OCI-LY3 (cell line): Measurements from ENCODE around the gene FRYL.
"Not testable (repeated sequence)": the region's sequence is repeated elsewhere in the genome, so short reads cannot be mapped to it uniquely, and the experiment has no call there.

ENCODE experiments used
- EZH2phosphoT487 ChIP-seq: fragments of 200-600 bp; shearing (Covaris generic); IDR thresholded peaks from 2 replicates; pipeline ENCODE4 v1.6.1; 2018; ENCODE audit warnings: antibody characterized with exemption, mixed run types, low read depth
- TF ChIP-seq, protein P1 (sequence below): fragments of 200-600, 300-600 bp; sonication (generic); IDR thresholded peaks from 2 replicates; pipeline ENCODE4 v1.5.1; 2014; ENCODE audit warnings: antibody characterized with exemption, low read length, low read depth

DNA sequence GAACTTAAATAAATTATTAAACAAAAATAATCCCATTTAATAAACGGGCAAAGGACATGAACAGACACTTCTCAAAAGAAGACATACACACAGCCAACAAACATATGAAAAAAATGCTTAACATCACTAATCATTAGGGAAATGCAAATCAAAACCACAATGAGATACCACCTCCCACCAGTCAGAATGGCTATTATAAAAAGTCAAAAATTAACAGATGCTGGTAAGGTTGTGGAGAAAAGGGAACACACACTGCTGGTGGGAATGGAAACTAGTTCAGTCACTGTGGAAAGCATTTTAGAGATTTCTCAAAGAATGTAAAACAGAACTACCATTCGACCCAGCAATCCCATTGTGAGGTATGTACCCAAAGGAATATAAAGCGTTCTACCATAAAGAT is 328.4 kb downstream of the FRYL start:
- TF ChIP-seq, protein P1, sequence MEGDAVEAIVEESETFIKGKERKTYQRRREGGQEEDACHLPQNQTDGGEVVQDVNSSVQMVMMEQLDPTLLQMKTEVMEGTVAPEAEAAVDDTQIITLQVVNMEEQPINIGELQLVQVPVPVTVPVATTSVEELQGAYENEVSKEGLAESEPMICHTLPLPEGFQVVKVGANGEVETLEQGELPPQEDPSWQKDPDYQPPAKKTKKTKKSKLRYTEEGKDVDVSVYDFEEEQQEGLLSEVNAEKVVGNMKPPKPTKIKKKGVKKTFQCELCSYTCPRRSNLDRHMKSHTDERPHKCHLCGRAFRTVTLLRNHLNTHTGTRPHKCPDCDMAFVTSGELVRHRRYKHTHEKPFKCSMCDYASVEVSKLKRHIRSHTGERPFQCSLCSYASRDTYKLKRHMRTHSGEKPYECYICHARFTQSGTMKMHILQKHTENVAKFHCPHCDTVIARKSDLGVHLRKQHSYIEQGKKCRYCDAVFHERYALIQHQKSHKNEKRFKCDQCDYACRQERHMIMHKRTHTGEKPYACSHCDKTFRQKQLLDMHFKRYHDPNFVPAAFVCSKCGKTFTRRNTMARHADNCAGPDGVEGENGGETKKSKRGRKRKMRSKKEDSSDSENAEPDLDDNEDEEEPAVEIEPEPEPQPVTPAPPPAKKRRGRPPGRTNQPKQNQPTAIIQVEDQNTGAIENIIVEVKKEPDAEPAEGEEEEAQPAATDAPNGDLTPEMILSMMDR, result not testable (repeated sequence)
- TF ChIP-seq EZH2phosphoT487, result not testable (repeated sequence)
